ENCODE results near the gene P4HA2.

- TF ChIP-seq CTCF (optimal IDR thresholded peaks at IDR 0.05 in 1 of 3, IDR thresholded peaks at IDR 0.05 in 1 of 3, conservative IDR thresholded peaks at IDR 0.05 in 1 of 3; ENCODE audit: extremely low read depth in 1 of 3, insufficient read depth in 2 of 3, low read length in 3 of 3) (no peak), EZH2 (IDR thresholded peaks at IDR 0.05; ENCODE audit: low read length) (no peak)
These were observed 2.3 kb downstream of the P4HA2 start for GRCh38 chr5:132225165-132226032.
